PC-3 (cell line): ENCODE results near the gene SIDT1.

Source experiments
- EZH2 ChIP-seq: fragments of 300-600 bp; sonication (generic); IDR thresholded peaks from one replicate; pipeline ENCODE4 v1.6.1; 2017; ENCODE audit warnings: antibody characterized with exemption, mild to moderate bottlenecking, low read length; ENCODE audit not compliant: unreplicated experiment
- TF ChIP-seq, protein P1 (sequence below): fragments of 300-600 bp; sonication (generic); conservative IDR thresholded peaks from 2 replicates; pipeline ENCODE4 v1.5.1; 2017; ENCODE audit warnings: antibody characterized with exemption, low read depth, mild to moderate bottlenecking, low read length

DNA sequence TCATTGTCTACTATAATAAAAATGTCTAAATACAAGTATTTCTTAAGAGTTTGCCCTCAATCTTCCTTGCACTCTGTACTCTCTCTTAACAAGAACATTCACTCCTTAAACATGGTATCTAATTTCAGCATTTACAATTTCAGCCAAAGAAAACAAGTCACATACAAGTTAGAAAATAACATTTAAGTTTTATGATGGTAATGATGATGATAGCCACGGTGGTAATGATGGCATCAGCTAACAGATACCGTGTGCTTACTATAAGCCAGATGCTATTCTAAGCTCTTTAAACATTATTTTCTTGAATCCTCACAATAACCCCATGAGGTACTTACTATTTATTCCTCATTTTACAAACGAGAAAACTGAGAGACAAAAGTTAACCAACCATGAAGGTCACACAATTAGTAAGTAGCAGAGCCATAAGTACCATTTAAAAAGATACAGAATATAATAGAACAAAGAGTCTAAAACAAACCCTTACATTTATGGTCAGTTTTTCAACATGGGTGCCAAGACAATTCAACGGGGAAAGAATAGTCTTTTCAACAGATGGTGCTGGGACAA is 24.8 kb upstream of the SIDT1 start:
- no peak for TF ChIP-seq EZH2
- TF ChIP-seq, protein P1, sequence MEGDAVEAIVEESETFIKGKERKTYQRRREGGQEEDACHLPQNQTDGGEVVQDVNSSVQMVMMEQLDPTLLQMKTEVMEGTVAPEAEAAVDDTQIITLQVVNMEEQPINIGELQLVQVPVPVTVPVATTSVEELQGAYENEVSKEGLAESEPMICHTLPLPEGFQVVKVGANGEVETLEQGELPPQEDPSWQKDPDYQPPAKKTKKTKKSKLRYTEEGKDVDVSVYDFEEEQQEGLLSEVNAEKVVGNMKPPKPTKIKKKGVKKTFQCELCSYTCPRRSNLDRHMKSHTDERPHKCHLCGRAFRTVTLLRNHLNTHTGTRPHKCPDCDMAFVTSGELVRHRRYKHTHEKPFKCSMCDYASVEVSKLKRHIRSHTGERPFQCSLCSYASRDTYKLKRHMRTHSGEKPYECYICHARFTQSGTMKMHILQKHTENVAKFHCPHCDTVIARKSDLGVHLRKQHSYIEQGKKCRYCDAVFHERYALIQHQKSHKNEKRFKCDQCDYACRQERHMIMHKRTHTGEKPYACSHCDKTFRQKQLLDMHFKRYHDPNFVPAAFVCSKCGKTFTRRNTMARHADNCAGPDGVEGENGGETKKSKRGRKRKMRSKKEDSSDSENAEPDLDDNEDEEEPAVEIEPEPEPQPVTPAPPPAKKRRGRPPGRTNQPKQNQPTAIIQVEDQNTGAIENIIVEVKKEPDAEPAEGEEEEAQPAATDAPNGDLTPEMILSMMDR, result no peak
